AG04450 (cell line): ENCODE measurements around the gene SRGAP3. TPM values are rescaled to one million over a fixed set of nuclear protein-coding genes. Genes with fewer than 3 reads are reported as not detected.

Experiments
- CTCF ChIA-PET: fragments of 300-600, 350-600 bp; formaldehyde crosslinking; extraction: SDS; loops from one replicate; lab custom pipeline; 2022; ENCODE audit warnings: antibody characterized with exemption, inconsistent platforms; lab: Charles Lee
- POLR2A ChIA-PET: fragments of 350-600 bp; formaldehyde crosslinking; extraction: SDS; loops from one replicate; lab custom pipeline; 2021; ENCODE audit warnings: antibody characterized with exemption, inconsistent platforms; lab: Yijun Ruan, JAX
- DNase-seq: peaks from one replicate; pipeline ENCODE4 v3.0.0-alpha.2; 2011; ENCODE audit warnings: low read depth, low spot score
- H3K27ac ChIP-seq: one replicate; pipeline ENCODE4 v1.5.1; 2012; ENCODE audit warnings: low read depth, low read length, control low read depth
- H3K27me3 ChIP-seq: one replicate; pipeline ENCODE4 v1.6.0; 2012; ENCODE audit warnings: low read length; ENCODE audit not compliant: control insufficient read depth, insufficient read depth
- H3K4me3 ChIP-seq: 2 replicates; pipeline ENCODE4 v1.5.1; 2011; ENCODE audit warnings: mild to moderate bottlenecking, low read depth, low read length, control low read depth
- H3K9me3 ChIP-seq: 2 replicates; pipeline ENCODE4 v1.5.1; 2012; ENCODE audit warnings: low read length; ENCODE audit not compliant: control insufficient read depth, insufficient read depth
- CTCF ChIP-seq: IDR thresholded peaks from 2 replicates; pipeline ENCODE4 v1.5.1; 2011; ENCODE audit warnings: low read depth, low read length, control low read depth, inconsistent platforms
- polyA plus RNA-seq: library from polyadenylated mRNA; depleted of rRNA; stranded (reverse); fragments of >200 nt; gene quantifications from 2 replicates; pipeline ENCODE4 v1.2.3, GENCODE V29; 2011

Gene SRGAP3
- polyA plus RNA-seq, 1 experiment = 0.61 TPM

- Histone ChIP-seq H3K4me3 (no peak overlapping the region), H3K27ac (no peak overlapping the region), H3K9me3 (no peaks in the 10 kb centered on the region; the same call in 1 of the 2 replicates), H3K27me3 (no peaks in the 10 kb centered on the region)
- no peak for TF ChIP-seq CTCF
- CTCF ChIA-PET = interaction anchor here (0.5 to 11.5 kb wide), 4 partner anchors 100 to 336 kb away, joined by 3 to 154 read pairs (median 32); partner anchors contain the start of gene OXTR
- no peak for DNase-seq
- POLR2A ChIA-PET = no interaction called here
Observed at GRCh38 chr3:8967553-8967952, 281.9 kb downstream of the SRGAP3 start.

GRCh38 chr3:8966820-8967348 lies 282.6 kb downstream of the SRGAP3 start:
- POLR2A ChIA-PET = no interaction called here
- DNase-seq = no peak
- no peak overlapping the region for H3K4me3 ChIP-seq
- H3K27me3 ChIP-seq = no peaks in the 10 kb centered on the region
- CTCF ChIA-PET = interaction anchor here (0.5 to 11.5 kb wide), 4 partner anchors 101 to 336 kb away, joined by 3 to 154 read pairs (median 32); partner anchors contain the start of gene OXTR
- no peak for TF ChIP-seq CTCF
- H3K27ac ChIP-seq = no peak overlapping the region
- no peaks in the 10 kb centered on the region; the same call in 1 of the 2 replicates for H3K9me3 ChIP-seq

- CTCF ChIA-PET = interaction anchor here (1.4 to 11.5 kb wide), 5 partner anchors 22 to 337 kb away, joined by 3 to 154 read pairs (median 43); partner anchors contain the start of gene OXTR
- Histone ChIP-seq H3K27ac (no peak overlapping the region), H3K9me3 (no peaks in the 10 kb centered on the region; the same call in 1 of the 2 replicates), H3K4me3 (no peak overlapping the region), H3K27me3 (no peaks in the 10 kb centered on the region)
- POLR2A ChIA-PET = no interaction called here
- DNase-seq = no peak
- TF ChIP-seq CTCF = no peak
Observed at GRCh38 chr3:8966150-8966819, 283.2 kb downstream of the SRGAP3 start.

GRCh38 chr3:8964436-8965370 lies 284.7 kb downstream of the SRGAP3 start:
- H3K27ac ChIP-seq = no peak overlapping the region
- CTCF ChIA-PET = interaction anchor here (1.4 to 11.5 kb wide), 3 partner anchors 23 to 339 kb away, joined by 3 to 154 read pairs (median 43); partner anchors contain the start of gene OXTR
- no peak for TF ChIP-seq CTCF
- no peak for DNase-seq
- H3K4me3 ChIP-seq = no peak overlapping the region
- H3K27me3 ChIP-seq = no peaks in the 10 kb centered on the region
- no peaks in the 10 kb centered on the region; the same call in 1 of the 2 replicates for H3K9me3 ChIP-seq
- POLR2A ChIA-PET = no interaction called here
